DMS 273 treated with DMSO at 0.1 percent for 48 hours (cell line): ENCODE results near the gene YBX2.
A peak's percentile ranks its signal among the peaks of the same experiment; 100 is the strongest.

Source experiments
- DNase-seq: peaks from one replicate; lab custom pipeline; 2025; lab: John Stamatoyannopoulos, UW

YBX2 gene

GRCh38 chr17:7322520-7323194 lies 28.2 kb upstream of the YBX2 start:
- DNase-seq = no peak

DNA sequence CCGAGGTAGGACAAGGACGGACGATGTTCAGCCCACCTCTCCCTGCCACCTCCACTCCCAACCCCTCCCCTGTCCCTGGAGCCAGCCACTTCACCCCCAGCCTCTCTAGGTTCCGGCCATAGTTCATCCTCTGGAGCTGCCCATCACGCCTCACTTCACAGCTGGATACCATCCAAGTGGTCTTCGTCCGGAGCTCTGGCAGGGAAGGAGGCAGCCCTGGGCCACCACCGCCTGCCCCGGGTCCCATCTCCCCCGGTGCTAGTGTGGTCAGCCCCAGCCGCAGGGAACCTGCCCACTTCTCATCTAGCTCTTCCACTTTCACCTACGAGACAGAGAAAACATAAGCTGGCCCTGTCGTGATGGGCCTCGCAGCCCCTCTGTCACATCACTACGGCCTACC lies 27.0 kb upstream of the YBX2 start:
- no peak for DNase-seq

- no peak for DNase-seq
These were observed 23.9 kb upstream of the YBX2 start for GRCh38 chr17:7318121-7318860.

DNA sequence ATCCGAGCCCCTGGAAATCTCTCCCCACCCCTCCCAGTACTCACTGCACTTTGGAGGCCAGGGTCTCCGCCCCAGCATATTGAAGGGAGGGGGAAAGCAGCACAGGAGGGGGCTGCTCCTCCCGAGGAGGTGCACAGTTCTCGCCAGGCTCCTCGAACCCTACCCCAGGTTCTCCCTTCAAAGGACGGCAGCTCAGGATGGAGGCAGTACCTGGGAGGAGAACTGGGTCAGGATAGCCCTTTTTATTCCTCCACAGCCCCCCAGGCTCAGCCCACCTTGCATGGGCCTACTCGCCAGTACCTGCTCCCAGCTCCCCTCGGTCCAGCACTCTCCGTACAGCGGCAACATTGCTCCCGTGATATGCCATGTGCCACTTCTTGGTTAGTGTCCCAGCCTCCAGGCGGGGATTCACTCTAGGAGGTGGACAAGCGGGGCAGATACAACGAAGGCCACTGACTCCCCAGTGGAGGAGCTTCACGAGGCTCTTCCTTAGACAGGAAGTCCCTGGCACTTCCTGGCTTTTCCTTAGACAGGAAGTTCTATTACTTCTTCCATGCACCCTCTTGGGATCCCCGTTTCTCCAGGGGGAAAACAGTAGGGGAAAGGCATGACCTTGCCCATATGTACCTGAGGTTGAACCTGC lies 22.8 kb upstream of the YBX2 start:
- DNase-seq = no peak

DNA sequence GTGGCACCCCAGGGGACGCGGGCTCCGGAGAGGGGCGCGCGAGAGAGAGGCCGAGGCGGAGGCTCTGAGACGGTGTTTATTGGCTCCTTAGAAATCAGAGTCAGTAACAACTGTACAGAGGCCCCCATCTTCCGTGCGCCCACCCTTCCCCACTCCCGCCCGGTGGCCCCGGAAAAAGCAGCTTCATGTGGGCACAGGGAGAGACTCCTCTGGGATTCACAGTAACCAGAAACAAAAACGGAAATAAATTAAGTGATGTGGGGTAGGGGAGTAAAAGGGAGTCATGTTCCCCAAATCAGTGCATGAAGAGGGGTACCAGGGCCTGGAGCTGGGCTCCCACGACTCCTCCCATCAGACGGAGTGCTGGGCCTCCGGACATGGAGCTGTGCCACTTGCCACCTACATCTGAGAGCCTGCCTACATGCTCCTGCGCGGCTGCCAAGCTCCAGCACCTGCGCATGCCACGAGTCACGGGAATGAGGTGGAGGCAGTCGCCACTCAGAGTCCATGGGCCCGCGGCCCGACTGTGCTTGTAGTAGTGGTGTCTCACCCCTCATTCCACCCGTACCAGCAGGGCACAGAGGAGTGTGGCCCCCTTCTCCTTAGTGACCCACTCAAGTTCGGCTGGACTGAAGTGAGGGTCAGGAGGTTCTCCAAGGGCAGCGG lies 21.3 kb upstream of the YBX2 start:
- no peak for DNase-seq

GRCh38 chr17:7314719-7315569 lies 20.5 kb upstream of the YBX2 start, which contains the start of gene GPS2:
GPS2 (minus strand) TSS chr17:7315360; CDS start chr17:7315052, 308 bp downstream.
- DNase-seq = no peak

- no peak for DNase-seq
These were observed 19.7 kb upstream of the YBX2 start for GRCh38 chr17:7313890-7314718.

DNA sequence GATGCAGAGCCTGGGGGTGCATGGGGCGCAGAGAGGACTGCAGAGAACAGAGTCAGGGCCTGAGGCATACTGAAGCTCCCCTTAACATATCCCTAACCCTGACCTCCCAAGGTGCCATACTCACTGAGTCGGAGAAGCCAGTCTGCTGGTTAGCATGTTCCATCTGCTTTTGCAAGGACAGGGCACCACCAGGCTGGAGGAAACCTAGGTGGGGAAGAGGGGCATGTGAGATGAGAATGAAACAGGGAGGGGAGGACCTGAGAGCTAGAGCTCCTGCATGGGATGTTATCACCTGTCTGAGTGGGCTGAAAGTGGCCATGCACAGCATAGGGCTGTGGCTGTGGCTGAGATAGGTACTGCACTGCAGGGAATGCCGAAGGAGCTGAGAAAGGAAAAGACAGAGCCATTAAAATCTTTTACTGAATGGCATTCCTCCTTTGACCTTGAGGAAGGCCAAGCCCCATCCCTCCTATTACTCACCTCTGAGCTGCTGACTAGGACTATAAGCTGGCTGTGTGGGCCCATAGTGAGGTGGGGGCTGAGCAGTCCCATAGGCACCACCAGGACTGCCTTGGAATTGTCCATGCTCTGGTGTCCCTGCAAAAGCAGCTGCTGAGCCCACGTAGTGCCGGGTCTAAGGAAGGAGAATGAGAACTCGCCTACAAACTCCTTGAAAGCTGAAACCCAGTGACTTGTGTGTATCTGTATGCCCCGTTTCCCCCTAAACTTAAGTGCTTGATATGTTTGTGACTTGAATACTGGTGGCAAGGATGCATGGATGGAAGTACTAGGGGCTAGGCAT lies 18.9 kb upstream of the YBX2 start:
- DNase-seq = no peak

DNA sequence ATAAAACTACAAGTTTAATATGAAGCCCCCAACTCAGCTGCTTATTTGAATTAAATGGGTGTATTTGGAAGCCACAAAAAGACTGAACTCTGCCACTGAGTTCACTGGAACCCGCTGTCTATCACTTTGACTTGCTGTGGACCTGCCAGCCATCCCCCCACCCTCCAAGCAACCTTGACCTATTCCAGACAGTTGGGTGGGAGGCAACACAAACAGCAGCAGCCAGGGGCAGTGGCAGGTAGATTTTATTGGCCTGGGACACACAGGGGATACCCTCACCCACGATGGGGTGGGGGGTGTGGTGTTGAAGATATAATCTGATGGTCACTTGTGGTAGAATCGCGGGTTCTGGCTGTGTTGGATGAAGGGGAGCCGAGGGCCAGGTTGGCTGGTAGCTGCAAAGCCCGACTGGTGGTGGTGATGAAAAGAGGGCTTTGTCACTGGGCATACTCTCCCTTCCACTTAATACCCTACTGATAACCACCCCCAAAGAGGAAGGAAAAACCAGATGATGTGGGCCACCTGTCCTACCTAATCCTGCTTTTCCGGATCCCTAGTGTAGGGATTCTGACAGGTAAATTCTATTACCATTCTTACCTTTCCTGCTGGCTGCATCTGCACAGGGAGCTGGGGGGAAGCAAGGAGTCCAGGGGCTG lies 18.1 kb upstream of the YBX2 start:
- DNase-seq = no peak

DNA sequence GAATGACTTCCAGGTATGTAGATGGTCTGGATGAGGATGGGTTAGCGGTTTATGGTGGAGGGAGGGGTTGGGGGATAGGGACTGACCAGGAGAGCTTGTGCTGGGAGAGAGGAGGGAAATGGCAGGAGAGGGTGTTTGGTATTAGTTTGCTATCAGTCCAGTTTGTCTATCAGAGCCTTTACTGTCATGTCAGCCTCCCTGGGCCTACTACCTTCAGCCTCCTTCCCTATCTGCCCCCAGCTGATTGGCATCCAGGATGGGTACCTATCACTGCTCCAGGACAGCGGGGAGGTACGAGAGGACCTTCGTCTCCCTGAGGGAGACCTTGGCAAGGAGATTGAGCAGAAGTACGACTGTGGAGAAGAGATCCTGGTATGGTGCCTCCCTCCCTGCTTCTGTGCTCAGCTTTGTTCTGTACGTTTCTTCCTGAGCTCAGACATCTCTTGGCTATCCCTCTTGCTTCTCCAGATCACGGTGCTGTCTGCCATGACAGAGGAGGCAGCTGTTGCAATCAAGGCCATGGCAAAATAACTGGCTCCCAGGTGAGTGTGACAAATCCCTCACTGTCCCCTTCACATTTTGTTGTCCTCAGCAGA lies 16.8 kb upstream of the YBX2 start:
- no peak for DNase-seq

DNA sequence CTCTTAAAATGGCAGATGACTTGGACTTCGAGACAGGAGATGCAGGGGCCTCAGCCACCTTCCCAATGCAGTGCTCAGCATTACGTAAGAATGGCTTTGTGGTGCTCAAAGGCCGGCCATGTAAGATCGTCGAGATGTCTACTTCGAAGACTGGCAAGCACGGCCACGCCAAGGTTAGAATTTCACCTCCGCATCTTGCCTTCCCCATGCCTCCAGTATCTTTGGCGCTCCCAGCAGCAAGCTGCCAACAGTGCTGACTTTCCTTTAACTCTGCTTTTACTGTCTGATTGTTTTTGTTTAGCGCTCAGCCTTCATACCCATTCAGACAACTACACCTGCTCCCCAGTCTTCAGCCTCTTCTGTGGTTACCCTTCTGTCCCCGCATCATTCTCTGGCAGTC lies 15.2 kb upstream of the YBX2 start:
- no peak for DNase-seq

DNA sequence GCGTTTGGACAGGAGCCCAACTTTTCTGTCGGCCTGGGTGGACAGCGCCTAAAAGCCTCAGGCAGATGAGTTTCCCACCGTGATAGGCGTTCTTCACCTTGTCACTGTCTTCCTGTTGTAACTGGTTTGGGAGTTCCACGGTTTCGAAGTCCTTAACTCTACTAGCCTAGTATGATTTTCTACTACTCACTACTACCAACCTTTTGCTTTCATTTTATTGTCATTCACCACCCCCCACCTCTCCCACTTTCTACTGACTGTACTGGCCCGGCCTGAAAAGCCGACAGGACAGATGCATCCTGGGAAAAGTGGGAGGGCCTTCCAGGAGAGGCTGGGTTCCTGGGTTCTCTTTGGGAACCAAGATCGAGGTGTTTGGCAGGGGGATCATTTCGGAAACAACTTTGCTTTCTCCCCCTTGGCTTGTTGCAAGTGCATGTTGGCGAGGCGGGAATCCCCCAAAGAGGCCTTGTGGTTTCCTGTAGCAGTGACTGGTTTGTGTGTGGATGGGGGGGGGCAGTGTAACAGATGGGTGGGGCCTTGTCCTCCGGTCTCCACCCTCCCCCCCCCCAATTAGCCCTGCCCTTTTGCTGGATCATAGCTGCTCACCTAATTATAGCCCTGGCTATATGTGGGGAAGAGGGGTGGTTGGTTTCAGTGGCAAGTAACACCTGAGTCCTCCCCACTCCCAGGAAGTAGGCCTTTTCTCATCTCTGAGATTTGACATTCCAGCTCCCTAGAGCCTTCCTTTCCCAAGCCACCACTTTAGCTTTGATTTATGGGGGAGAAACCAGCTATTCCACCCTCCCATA lies 14.4 kb upstream of the YBX2 start:
- peak; percentile 19 for DNase-seq

DNA sequence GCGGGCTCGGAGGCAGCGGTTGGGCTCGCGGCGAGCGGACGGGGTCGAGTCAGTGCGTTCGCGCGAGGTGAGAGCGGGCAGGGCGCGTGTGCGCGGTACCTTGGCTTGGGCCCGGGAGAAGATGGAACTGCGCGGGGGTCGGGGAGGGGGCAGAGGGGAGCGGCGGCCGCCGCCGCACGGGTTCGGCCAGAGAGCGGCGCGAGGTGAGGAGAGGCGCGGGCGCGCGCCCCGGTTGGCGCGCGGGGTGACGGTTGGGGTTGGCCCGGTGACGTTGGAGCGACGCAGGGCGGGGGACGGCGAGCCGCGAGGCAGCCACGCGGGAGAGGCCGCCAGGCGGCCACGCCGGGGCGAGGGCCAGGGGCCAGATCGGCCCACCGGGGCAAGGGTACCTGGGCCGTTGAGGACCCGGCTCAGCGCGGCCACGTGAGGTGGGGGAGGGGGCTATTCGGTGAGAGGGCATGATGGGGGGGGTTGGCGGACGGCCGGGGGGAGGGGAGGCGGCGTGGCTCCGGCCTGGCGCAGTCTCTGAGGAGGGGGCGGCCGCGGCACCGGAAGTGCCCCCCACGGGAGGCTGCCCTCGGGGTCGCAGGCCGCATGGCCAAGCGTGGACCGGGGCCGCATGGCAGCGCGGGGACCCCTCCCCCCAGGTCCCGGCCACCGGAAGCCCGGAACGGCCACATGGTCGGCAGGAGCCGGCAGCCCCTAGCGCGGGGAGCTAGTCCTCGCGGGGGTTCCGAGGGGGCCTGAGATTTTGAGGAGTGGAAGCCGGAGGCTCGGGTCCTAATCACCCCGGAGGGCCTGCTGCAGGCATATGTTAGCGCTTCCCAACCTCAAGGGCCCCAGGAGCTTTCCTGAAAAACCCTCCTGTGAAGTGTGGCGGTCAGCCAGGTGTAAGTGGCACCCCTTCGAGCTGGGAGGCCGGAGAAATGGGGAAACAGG lies 13.5 kb upstream of the YBX2 start:
- no peak for DNase-seq

GRCh38 chr17:7306911-7307685 lies 12.7 kb upstream of the YBX2 start, which contains the start of gene EIF5A:
EIF5A (plus strand) TSS chr17:7307628; CDS start chr17:7309636, 2,008 bp downstream.
- peak; percentile 97 for DNase-seq

DNA sequence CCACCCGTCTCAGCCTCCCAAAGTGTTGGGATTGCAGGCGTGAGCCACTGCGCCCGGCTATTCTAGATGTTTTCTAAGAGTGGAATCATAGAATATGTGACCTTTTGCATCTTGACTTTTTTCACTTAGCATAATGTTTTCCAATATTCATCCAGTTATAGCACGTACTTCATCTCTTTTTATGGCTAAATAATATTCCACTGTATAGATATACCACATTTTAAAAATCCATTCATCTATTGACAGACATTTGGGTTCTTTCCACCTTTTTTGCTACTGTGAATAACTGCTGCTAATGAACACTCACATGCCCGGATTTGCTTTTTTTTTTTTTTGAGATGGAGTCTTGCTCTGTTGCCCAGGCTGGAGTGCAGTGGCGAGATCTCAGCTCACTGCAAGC lies 9.7 kb upstream of the YBX2 start:
- DNase-seq = no peak
